Gastroesophageal sphincter (tissue), 4 donors: ENCODE results near the gene FANCL. TPM values are rescaled to one million over a fixed set of nuclear protein-coding genes. Genes with fewer than 3 reads are reported as not detected.
"Not testable (repeated sequence)": the region's sequence is repeated elsewhere in the genome, so short reads cannot be mapped to it uniquely, and the experiment has no call there.

ENCODE experiments used
- ATAC-seq: fragments of 150-250 bp; one replicate; pipeline ENCODE4 v1.9.1; 2016; ENCODE audit warnings: mild to moderate bottlenecking, moderate library complexity
- H3K27ac ChIP-seq, 4 donors: fragments of 200-600 bp; sonication (generic) in 3 of 4; 1 replicate in 3 of 4; 2 replicates in 1 of 4; pipeline ENCODE4 v1.5.1; 2016 to 2019
- H3K27me3 ChIP-seq: fragments of 200-600 bp; sonication (generic); one replicate; pipeline ENCODE4 v1.5.1; 2019
- H3K36me3 ChIP-seq, 2 donors: fragments of 200-600 bp; sonication (generic); one replicate each; pipeline ENCODE4 v1.5.1; 2019; ENCODE audit warnings: control low read depth in 1 of 2
- H3K4me1 ChIP-seq, 3 donors: fragments of 200-600 bp; sonication (generic); 1 replicate in 2 of 3; 2 replicates in 1 of 3; pipeline ENCODE4 v1.5.1; 2016 to 2019; ENCODE audit warnings: control low read depth in 2 of 3
- H3K4me3 ChIP-seq, 2 donors: fragments of 200-600 bp; sonication (generic); one replicate each; pipeline ENCODE4 v1.5.1; 2019; ENCODE audit warnings: mild to moderate bottlenecking in 1 of 2, moderate library complexity in 1 of 2
- H3K9me3 ChIP-seq, 3 donors: fragments of 200-600 bp; sonication (generic); one replicate each; pipeline ENCODE4 v1.5.1; 2017 to 2019; ENCODE audit warnings: control low read depth in 2 of 3
- CTCF ChIP-seq, 4 experiments: fragments of 200-600 bp in 2 of 4; fragments of 450-650 bp in 2 of 4; sonication (generic) in 1 of 4; IDR thresholded peaks; one replicate each; pipeline ENCODE4 v1.5.1; 2017 to 2019; ENCODE audit warnings: antibody characterized with exemption in 4 of 4, mild to moderate bottlenecking in 2 of 4, moderate library complexity in 2 of 4
- EP300 ChIP-seq: sonication (generic); formaldehyde crosslinking; IDR thresholded peaks from one replicate; pipeline ENCODE4 v1.6.1; 2017; ENCODE audit warnings: antibody characterized with exemption, mild to moderate bottlenecking
- POLR2A ChIP-seq, 2 donors: fragments of 450-650 bp; IDR thresholded peaks; one replicate each; pipeline ENCODE4 v1.6.1; 2017; ENCODE audit warnings: antibody characterized with exemption in 2 of 2, mild to moderate bottlenecking in 2 of 2, moderate library complexity in 1 of 2
- POLR2AphosphoS5 ChIP-seq: sonication (generic); formaldehyde crosslinking; IDR thresholded peaks from one replicate; pipeline ENCODE4 v1.6.1; 2017; ENCODE audit warnings: antibody characterized with exemption
- WGBS, 2 donors: methylation state at CpG; one replicate each; pipeline ENCODE4 v1.1.5; 2018; ENCODE audit warnings: low coverage in 1 of 2; 5-methylcytosine and 5-hydroxymethylcytosine counted together
- total RNA-seq, 4 donors: library from RNA; depleted of rRNA; stranded (reverse); fragments of >200 nt; gene quantifications; one replicate each; pipeline ENCODE4 v1.1.0, GENCODE V29; 2016

FANCL gene
- total RNA-seq, 4 donors from 2014 or later: 8.2 to 22.5 (median 15.3) TPM

GRCh38 chr2:58227171-58227917 lies 13.8 kb downstream of the FANCL start:
- ATAC-seq: no peak
- H3K4me1 ChIP-seq: no peaks in the 10 kb centered on the region

GRCh38 chr2:58221909-58222308 lies 19.2 kb downstream of the FANCL start:
- no peak for TF ChIP-seq POLR2A (IDR thresholded peaks at IDR 0.05)
- WGBS, 2 donors: 82 to 93% methylated on average over 2 of the region's 2 CpGs

More at GRCh38 chr2:58227171-58227917, 13.8 kb downstream of the FANCL start:
- H3K9me3 ChIP-seq: no peaks in the 10 kb centered on the region
- TF ChIP-seq POLR2A (IDR thresholded peaks at IDR 0.05): no peak
- no peak for TF ChIP-seq POLR2AphosphoS5
- TF ChIP-seq EP300: no peak
- no peak for TF ChIP-seq CTCF (IDR thresholded peaks at IDR 0.05)
- no peak overlapping the region for H3K4me3 ChIP-seq
- H3K27me3 ChIP-seq: no peaks in the 10 kb centered on the region
- 96 to 100% methylated on average over 1 to 7 of the region's 16 CpGs for WGBS, 2 donors
- no peak overlapping the region for H3K27ac ChIP-seq
- peaks cover 0 to 8% of the 10 kb centered on the region in 2 donors for H3K36me3 ChIP-seq

GRCh38 chr2:58215429-58215828 lies 25.7 kb downstream of the FANCL start:
- Histone ChIP-seq H3K4me3 (no peak overlapping the region), H3K27me3 (no peaks in the 10 kb centered on the region), H3K27ac (no peak overlapping the region), H3K36me3 (peaks cover 0 to 29% of the 10 kb centered on the region in 2 donors), H3K4me1 (no peaks in the 10 kb centered on the region), H3K9me3 (no peaks in the 10 kb centered on the region)
- TF ChIP-seq EP300 (no peak), POLR2AphosphoS5 (no peak), POLR2A (IDR thresholded peaks at IDR 0.05) (no peak), CTCF (IDR thresholded peaks at IDR 0.05) (no peak)
- 50 to 100% methylated on average over 1 of the region's 1 CpG for WGBS, 2 donors
- ATAC-seq: no peak

More at GRCh38 chr2:58221909-58222308, 19.2 kb downstream of the FANCL start:
- Histone ChIP-seq H3K4me1 (no peaks in the 10 kb centered on the region), H3K27me3 (no peaks in the 10 kb centered on the region), H3K36me3 (peaks cover 0 to 8% of the 10 kb centered on the region in 2 donors), H3K9me3 (no peaks in the 10 kb centered on the region), H3K4me3 (no peak overlapping the region), H3K27ac (no peak overlapping the region)
- ATAC-seq: no peak

GRCh38 chr2:58210951-58211568 lies 30.1 kb downstream of the FANCL start:
- H3K4me1 ChIP-seq, H3K27ac ChIP-seq, H3K9me3 ChIP-seq, ATAC-seq, H3K4me3 ChIP-seq, H3K27me3 ChIP-seq: not testable (repeated sequence)
- H3K36me3 ChIP-seq: peaks cover 0 to 26% of the 10 kb centered on the region in 2 donors
- WGBS, 2 donors: 96 to 97% methylated on average over 2 to 3 of the region's 6 CpGs

- Histone ChIP-seq H3K27me3 (no peaks in the 10 kb centered on the region), H3K27ac (no peak overlapping the region), H3K4me3 (no peak overlapping the region), H3K4me1 (no peaks in the 10 kb centered on the region), H3K9me3 (no peaks in the 10 kb centered on the region), H3K36me3 (peaks cover 0 to 16% of the 10 kb centered on the region in 2 donors)
- 71 to 89% methylated on average over 3 of the region's 3 CpGs for WGBS, 2 donors
- TF ChIP-seq EP300 (no peak), POLR2A (IDR thresholded peaks at IDR 0.05) (no peak), POLR2AphosphoS5 (no peak), CTCF (IDR thresholded peaks at IDR 0.05) (no peak)
- ATAC-seq: no peak
Measured at GRCh38 chr2:58207189-58207588, 33.9 kb downstream of the FANCL start.

- WGBS, 2 donors: 94 to 100% methylated on average over 1 of the region's 1 CpG
- no peaks in the 10 kb centered on the region for H3K9me3 ChIP-seq
- no peaks in the 10 kb centered on the region for H3K27me3 ChIP-seq
- H3K36me3 ChIP-seq: peaks cover 0 to 12% of the 10 kb centered on the region in 2 donors
- ATAC-seq: no peak
- H3K4me3 ChIP-seq: no peak overlapping the region
- H3K27ac ChIP-seq: no peak overlapping the region
- H3K4me1 ChIP-seq: no peaks in the 10 kb centered on the region
- TF ChIP-seq POLR2A (IDR thresholded peaks at IDR 0.05): no peak
- TF ChIP-seq EP300: no peak
- no peak for TF ChIP-seq CTCF (IDR thresholded peaks at IDR 0.05)
- TF ChIP-seq POLR2AphosphoS5: no peak
Measured at GRCh38 chr2:58206785-58207184, 34.3 kb downstream of the FANCL start.
